DND-41 (cell line): ENCODE results near the gene CEP112.

ENCODE experiments used
- ATAC-seq: fragments of 200-7000 bp; cut with Tn5 transposase; 3 replicates; pipeline ENCODE4 v1.9.1; 2021; ENCODE audit warnings: low read depth; ENCODE audit not compliant: insufficient read depth
- DNase-seq: peaks from one replicate; pipeline ENCODE4 v3.0.0-alpha.2; 2020
- H2AFZ ChIP-seq: 2 replicates; pipeline ENCODE4 v1.6.0; 2012; ENCODE audit warnings: low read depth, low read length
- H3K27ac ChIP-seq: 2 replicates; pipeline ENCODE4 v1.5.1; 2012; ENCODE audit warnings: low read length, inconsistent platforms
- H3K27me3 ChIP-seq: fragments of 200-600 bp; sonication (generic); 2 replicates; pipeline ENCODE4 v1.6.0; 2012; ENCODE audit warnings: low read length, mild to moderate bottlenecking, inconsistent platforms; ENCODE audit not compliant: insufficient read depth, poor library complexity
- H3K36me3 ChIP-seq: 2 replicates; pipeline ENCODE4 v1.5.1; 2012; ENCODE audit warnings: low read length, inconsistent platforms; ENCODE audit not compliant: insufficient read depth
- H3K4me1 ChIP-seq: 2 replicates; pipeline ENCODE4 v1.5.1; 2012; ENCODE audit warnings: mild to moderate bottlenecking, low read length; ENCODE audit not compliant: insufficient read depth
- H3K4me2 ChIP-seq: 2 replicates; pipeline ENCODE4 v1.6.0; 2012; ENCODE audit warnings: mild to moderate bottlenecking, moderate library complexity, low read length, inconsistent platforms; ENCODE audit not compliant: insufficient read depth
- H3K4me3 ChIP-seq, 2 experiments: fragments of 200-600 bp in 1 of 2; shearing (Covaris generic) in 1 of 2; 2 replicates each; pipeline ENCODE4 v1.5.1; 2012 to 2016; ENCODE audit warnings: inconsistent platforms in 2 of 2, low read length in 2 of 2, mild to moderate bottlenecking in 2 of 2, low read depth in 1 of 2, moderate library complexity in 1 of 2
- H3K79me2 ChIP-seq: 2 replicates; pipeline ENCODE4 v1.6.0; 2012; ENCODE audit warnings: low read length, inconsistent platforms; ENCODE audit not compliant: insufficient read depth
- H3K9ac ChIP-seq: 2 replicates; pipeline ENCODE4 v1.6.0; 2012; ENCODE audit warnings: low read depth, mild to moderate bottlenecking, inconsistent platforms, low read length, moderate library complexity
- H3K9me3 ChIP-seq: 2 replicates; pipeline ENCODE4 v1.5.1; 2012; ENCODE audit warnings: low read length, moderate library complexity, mild to moderate bottlenecking, inconsistent platforms; ENCODE audit not compliant: insufficient read depth, severe bottlenecking
- H4K20me1 ChIP-seq: 2 replicates; pipeline ENCODE4 v1.6.0; 2012; ENCODE audit warnings: low read length; ENCODE audit not compliant: insufficient read depth
- EZH2 ChIP-seq: IDR thresholded peaks from 3 replicates; pipeline ENCODE4 v1.6.1; 2012; ENCODE audit warnings: borderline replicate concordance, low read depth, mild to moderate bottlenecking, moderate library complexity, low read length, inconsistent platforms; ENCODE audit not compliant: severe bottlenecking
- TF ChIP-seq, protein P1 (sequence below): IDR thresholded peaks from 2 replicates; pipeline ENCODE4 v1.5.1; 2012; ENCODE audit warnings: borderline replicate concordance, low read length, moderate library complexity, mild to moderate bottlenecking; ENCODE audit not compliant: poor library complexity, severe bottlenecking; ENCODE audit errors: extremely low read depth

CEP112 gene

DNA sequence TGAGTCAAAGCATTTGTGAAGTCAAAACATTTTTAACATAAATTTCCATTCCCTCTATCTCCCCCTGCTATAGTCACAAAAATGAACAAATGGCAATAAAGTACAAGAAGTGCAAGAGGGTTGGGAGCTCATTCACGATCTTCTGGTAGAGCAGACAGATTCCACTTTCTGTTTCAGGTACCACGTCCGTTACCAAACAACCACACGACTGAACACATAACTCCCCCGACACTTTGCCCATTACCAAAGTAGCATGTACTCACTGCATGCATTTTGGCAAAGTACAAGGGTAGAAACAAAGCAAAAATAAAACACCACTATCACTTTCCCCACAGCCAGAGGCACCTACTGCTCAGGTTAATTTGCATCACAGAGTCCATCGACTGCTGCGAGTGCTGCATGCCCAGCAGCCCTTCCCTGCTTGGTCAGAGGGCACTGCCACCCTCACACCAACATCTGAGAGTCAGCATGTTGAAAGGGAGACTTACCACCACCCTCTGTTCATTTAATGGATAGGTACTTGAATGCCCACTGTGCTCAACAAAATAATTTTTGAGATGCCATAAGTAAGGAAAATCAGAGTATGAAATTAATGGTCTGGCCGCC lies 480.2 kb downstream of the CEP112 start:
- DNase-seq: no peak
- Histone ChIP-seq H3K27ac (no peak overlapping the region), H3K36me3 (no peaks in the 10 kb centered on the region), H4K20me1 (no peaks in the 10 kb centered on the region), H3K9me3 (no peaks in the 10 kb centered on the region), H3K9ac (no peak overlapping the region), H2AFZ (no peak overlapping the region), H3K4me1 (no peaks in the 10 kb centered on the region), H3K4me3 (no peak overlapping the region), H3K4me2 (no peak overlapping the region), H3K27me3 (no peaks in the 10 kb centered on the region), H3K79me2 (no peaks in the 10 kb centered on the region)
- TF ChIP-seq, protein P1, sequence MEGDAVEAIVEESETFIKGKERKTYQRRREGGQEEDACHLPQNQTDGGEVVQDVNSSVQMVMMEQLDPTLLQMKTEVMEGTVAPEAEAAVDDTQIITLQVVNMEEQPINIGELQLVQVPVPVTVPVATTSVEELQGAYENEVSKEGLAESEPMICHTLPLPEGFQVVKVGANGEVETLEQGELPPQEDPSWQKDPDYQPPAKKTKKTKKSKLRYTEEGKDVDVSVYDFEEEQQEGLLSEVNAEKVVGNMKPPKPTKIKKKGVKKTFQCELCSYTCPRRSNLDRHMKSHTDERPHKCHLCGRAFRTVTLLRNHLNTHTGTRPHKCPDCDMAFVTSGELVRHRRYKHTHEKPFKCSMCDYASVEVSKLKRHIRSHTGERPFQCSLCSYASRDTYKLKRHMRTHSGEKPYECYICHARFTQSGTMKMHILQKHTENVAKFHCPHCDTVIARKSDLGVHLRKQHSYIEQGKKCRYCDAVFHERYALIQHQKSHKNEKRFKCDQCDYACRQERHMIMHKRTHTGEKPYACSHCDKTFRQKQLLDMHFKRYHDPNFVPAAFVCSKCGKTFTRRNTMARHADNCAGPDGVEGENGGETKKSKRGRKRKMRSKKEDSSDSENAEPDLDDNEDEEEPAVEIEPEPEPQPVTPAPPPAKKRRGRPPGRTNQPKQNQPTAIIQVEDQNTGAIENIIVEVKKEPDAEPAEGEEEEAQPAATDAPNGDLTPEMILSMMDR: no peak
- no peak for TF ChIP-seq EZH2
- ATAC-seq: no peak

DNA sequence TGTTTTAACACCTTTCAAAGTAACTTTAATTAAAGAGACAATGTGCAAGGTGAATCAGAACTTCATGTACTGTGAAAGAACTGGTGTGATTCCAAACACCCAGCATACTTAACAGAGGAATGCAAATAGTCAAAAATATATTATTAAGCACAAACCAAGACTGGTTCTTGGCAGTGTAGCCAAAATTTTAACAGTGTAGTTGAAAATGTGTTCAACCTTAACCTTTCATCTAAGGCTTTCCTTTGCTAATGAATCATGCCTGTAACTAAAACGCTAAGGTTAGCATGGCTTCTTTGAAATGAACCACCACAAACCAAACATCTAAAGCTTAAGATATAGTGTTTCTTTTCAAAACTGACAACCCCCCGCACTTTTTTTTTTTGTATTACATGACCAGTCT lies 484.2 kb downstream of the CEP112 start:
- H3K79me2 ChIP-seq: no peaks in the 10 kb centered on the region
- DNase-seq: no peak
- H3K27me3 ChIP-seq: no peaks in the 10 kb centered on the region
- no peak overlapping the region for H3K4me3 ChIP-seq
- H4K20me1 ChIP-seq: no peaks in the 10 kb centered on the region
- no peaks in the 10 kb centered on the region for H3K4me1 ChIP-seq
- ATAC-seq: no peak
- H3K4me2 ChIP-seq: no peak overlapping the region
- TF ChIP-seq EZH2: no peak
- TF ChIP-seq, protein P1: no peak
- H3K27ac ChIP-seq: no peak overlapping the region
- no peak overlapping the region for H3K9ac ChIP-seq
- H3K36me3 ChIP-seq: no peaks in the 10 kb centered on the region
- H2AFZ ChIP-seq: no peak overlapping the region
- H3K9me3 ChIP-seq: no peaks in the 10 kb centered on the region

DNA sequence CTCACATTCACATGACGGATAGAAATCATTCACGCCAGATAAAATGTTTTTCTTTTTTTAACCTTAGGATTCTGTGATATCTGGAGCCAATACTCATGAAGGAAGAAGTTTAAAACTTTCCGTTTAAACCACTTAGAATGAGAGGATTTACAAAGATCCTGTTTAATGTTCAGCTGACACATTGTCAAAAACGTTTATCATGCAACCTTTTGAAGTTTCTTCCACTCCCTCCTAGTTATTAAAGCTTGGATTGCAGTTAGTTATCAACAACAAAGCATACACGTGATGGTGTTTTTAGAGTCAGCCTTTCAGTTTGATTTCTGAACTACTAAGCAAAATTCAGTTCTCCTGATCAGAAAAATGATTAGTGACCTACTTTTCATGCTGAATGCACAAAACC lies 487.2 kb downstream of the CEP112 start:
- Histone ChIP-seq H4K20me1 (no peaks in the 10 kb centered on the region), H3K79me2 (no peaks in the 10 kb centered on the region), H3K4me3 (no peak overlapping the region), H3K27ac (no peak overlapping the region), H3K27me3 (no peaks in the 10 kb centered on the region), H3K9me3 (no peaks in the 10 kb centered on the region), H3K4me2 (no peak overlapping the region), H3K36me3 (no peaks in the 10 kb centered on the region), H2AFZ (no peak overlapping the region), H3K9ac (no peak overlapping the region), H3K4me1 (no peaks in the 10 kb centered on the region)
- ATAC-seq (no peak), DNase-seq (no peak)
- TF ChIP-seq EZH2: no peak
- TF ChIP-seq, protein P1: no peak
